HG02571 (cell line): ENCODE data around the gene TMEM191B.
"Not testable (repeated sequence)": the region's sequence is repeated elsewhere in the genome, so short reads cannot be mapped to it uniquely, and the experiment has no call there.

Experiments
- ATAC-seq: cut with Tn5 transposase; IDR thresholded peaks from one replicate; pipeline ENCODE4 v1.9.1; 2021; ENCODE audit warnings: mild to moderate bottlenecking, moderate library complexity; ENCODE audit not compliant: unreplicated experiment

Gene TMEM191B

GRCh38 chr22:18527752-18528596 is at the start of gene TMEM191B:
Gene TMEM191B (plus strand): TSS chr22:18527802. CDS start chr22:18527981, 179 bp downstream.
- peak; percentile 6 for ATAC-seq

DNA sequence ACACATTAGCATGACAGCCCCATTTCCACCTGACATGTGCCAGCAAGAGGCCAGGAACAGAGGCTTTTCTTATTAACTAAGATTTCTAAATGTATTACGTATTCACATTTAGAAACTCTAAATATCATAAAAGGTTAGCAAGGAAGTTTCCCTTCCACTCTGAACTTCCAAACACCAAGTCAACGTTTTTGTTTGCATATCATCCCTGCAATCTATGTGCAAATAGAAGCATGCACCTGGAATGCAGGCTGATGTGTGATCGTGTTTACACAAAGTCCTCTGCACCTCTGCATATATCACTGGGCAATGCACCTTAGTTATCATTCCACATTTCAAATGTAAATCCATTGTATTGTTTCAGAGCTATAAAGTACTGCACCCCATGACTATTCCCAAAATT is 31.4 kb upstream of the TMEM191B start:
- ATAC-seq, result not testable (repeated sequence)

GRCh38 chr22:18511327-18511726 is 16.3 kb upstream of the TMEM191B start:
- ATAC-seq, result not testable (repeated sequence)

DNA sequence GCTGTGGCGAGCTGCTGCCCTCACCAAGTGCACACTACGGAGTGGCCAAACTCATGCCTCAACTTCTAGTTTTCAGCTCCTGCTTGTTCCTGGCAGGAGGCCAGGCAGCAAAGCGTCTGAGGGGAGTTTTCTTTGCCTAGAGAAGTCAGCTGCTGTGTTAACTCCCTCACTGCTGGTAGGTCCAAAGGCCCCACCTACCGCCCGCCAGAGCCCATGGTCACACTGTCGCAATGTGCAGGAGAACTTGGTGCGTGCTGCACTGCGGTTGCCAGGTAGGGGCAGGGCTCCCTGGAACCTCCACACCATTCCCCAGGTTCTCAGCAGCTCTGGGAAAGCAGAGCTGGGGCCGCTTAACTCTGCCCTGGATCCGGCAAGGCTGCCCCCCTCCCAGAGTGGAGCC is 15.2 kb upstream of the TMEM191B start:
- ATAC-seq, result not testable (repeated sequence)

DNA sequence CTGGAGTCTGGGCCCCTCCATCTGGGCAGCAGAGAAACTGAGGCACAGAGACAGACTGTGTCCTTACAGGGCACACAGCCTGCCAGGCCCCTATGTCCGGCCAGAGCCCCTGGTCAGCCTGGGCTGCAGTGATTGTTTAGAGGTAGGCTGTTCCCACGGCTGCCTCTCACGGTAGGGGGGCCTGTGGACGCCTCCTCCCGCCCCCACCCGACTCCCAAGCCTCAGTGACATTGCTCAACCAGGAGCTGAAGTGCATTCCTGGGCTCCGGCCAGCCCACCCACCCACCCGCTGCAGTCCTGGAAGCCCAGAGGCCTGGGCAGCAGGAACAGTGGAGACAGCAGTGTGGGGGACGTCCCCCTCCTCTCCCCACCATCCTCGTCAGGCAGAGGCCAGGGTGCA is 14.1 kb upstream of the TMEM191B start:
- not testable (repeated sequence) for ATAC-seq

- not testable (repeated sequence) for ATAC-seq
Measured at GRCh38 chr22:18518061-18518460, 9.5 kb upstream of the TMEM191B start, which contains the start of gene GGTLC3. Gene GGTLC3 (minus strand): TSS chr22:18518161. CDS start chr22:18517897, 264 bp downstream.

GRCh38 chr22:18522762-18523161 is 4.8 kb upstream of the TMEM191B start:
- not testable (repeated sequence) for ATAC-seq

- not testable (repeated sequence) for ATAC-seq
Measured at GRCh38 chr22:18523328-18523727, 4.3 kb upstream of the TMEM191B start.

- peak; percentile 74 for ATAC-seq
Measured at GRCh38 chr22:18528597-18529415, 1.2 kb downstream of the TMEM191B start.

DNA sequence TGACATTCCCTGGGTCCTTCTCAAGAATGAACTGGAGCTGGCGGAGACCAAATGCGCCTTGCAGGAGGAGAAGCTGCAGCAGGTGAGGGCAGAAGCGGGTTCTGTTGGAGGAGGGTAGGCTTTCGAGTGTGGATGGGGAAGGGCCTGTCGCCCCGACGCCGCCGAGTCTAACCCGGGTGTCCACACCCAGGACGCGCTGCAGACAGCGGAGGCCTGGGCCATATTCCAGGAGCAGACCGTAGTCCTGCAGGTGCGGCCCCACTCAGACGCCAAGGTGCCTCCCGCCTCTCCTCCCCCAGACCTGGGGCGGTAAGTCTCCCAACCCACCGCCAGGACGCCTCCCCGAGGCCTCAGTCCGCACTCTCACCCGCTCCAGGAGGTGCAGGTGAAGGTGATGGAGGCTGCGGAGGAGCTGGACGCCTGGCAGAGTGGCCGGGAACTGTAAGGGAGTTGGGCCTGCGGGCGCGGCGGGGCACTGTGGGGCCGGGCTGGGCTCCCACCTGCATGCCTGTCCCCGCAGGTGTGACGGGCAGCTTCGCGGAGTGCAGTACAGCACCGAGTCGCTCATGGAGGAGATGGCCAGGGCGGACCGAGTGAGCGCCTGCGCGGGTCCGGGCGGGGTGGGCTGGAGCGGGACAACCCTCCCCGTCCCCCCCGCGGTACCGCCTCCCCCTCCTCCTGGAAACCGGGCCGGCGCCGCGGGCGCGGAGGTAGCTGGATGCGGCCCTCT is 2.0 kb downstream of the TMEM191B start:
- not testable (repeated sequence) for ATAC-seq

GRCh38 chr22:18533633-18534032 is 6.0 kb downstream of the TMEM191B start:
- not testable (repeated sequence) for ATAC-seq

DNA sequence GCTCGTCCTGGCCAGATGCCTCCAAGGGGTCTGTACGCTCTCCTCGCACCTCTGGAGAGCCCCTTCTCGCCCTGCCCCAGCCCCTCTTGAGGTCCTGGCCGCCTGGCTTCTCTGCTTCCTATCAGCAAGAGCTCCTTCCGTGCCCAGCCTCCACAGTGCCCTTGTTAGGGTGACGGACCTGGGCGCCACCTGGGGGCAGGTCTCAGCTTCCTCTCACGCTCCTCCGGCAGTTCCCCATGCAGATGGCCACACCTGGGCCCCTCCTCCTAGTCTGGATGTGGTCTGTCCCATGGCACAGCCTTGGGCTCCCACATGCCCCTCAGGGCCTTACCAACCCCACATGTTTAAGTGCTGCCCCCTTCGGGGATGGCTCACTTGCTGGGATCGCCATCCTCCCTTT is 6.7 kb downstream of the TMEM191B start:
- ATAC-seq, result not testable (repeated sequence)

DNA sequence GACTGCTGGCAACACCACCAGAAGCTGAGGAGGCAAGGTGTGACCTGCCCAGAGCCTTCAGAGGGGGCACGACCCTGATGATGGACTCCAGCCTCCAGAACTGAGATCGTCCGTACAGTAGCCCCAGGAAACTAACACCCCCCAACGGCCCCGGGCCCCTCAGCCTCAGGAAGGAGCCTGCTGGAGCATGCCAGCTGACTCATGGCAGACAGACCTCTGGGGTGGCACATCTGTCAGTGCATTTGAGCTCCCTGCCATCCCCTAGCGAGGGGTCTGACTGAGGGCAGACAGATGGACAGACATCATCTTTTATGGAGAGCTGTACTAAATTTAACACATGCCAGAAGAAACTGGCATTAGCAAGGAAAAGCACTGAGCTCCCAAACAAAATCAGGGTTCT is 12.4 kb downstream of the TMEM191B start:
- ATAC-seq, result not testable (repeated sequence)

- not testable (repeated sequence) for ATAC-seq
Measured at GRCh38 chr22:18543400-18543799, 15.8 kb downstream of the TMEM191B start.

DNA sequence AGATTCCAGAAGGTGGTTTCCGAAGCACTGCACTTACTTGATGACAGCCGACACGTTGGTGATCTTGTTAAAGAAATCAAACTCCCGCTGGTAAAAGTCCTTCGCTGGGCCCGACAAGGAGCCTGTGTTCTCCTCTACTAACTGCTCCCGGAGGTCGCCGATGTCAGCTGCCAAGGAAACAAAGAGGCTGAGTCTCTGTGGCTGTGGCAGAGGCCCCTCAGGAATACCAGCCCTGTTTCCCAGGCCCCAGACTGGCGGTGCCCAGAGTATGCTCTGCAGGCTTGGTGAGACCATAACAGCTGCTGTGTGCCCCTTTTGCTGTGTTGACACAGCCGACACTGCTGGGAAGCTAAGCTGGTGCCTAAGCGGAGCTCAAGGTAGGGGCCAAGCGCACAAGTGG is 17.0 kb downstream of the TMEM191B start:
- not testable (repeated sequence) for ATAC-seq

- not testable (repeated sequence) for ATAC-seq
Measured at GRCh38 chr22:18549458-18550179, 22.0 kb downstream of the TMEM191B start.

- not testable (repeated sequence) for ATAC-seq
Measured at GRCh38 chr22:18551046-18551445, 23.4 kb downstream of the TMEM191B start.

DNA sequence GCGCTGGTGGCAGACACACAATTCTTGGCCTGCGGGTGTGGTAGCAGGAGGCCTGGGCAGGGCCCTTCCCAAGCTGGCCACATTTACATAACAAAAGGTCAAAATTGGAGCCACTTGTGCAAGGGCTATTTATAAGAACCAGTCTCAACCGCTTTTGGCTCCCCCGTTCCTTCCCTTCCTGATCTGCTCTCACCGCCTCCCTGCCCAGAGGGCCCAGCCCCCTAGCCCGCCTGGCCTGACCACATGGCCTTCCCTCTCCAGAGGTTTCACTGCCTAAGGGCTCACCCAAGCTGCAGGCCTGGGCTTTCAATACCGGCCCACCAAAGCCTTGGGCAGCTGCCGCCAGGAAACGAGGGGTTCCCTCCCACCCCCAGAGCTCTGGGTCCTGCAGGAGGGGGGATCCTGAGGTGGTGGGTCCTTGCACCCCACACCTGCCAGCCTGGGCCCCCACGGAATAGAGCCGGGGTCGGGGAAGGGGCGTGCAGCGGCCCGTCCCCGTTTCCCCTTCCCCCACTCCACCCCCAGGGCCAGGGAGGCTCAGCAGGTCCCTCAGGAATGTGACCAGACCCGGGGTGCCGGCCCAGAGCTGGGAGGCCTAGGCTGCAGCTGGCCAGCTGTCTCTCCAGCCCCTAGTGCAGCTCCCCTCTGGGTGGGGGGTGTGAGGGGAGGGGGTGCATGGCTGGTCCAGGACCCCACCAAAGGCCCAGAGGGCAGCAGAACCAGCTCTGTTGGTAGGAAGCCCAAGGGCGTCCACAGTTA is 25.4 kb downstream of the TMEM191B start:
- not testable (repeated sequence) for ATAC-seq
